NCI-H1436 (cell line): ENCODE measurements around the gene PLCG2.
A peak's percentile ranks its signal among the peaks of the same experiment; 100 is the strongest.
"Not testable (repeated sequence)": the region's sequence is repeated elsewhere in the genome, so short reads cannot be mapped to it uniquely, and the experiment has no call there.

Experiments used
- DNase-seq: peaks from one replicate; lab custom pipeline; 2025; lab: John Stamatoyannopoulos, UW

Gene PLCG2

DNA sequence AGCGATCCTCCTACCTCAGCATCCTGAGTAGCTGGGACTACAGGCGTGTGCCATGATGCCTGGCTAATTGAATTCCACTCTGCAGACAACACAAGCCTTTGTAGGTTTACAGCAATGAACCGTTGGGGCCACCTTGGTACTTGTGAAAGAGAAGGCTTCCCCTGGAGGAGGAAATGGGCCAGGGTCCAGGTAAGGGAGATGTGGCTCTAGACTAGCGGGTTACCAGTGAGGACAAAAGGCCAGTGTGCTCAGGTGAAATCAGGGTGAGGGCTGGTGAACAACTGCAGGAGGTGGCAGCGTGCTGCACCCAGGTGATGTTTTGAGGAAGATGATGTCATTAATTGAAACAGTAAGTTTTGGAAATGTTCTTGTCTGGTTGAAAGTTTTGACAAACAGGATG, 225.5 kb downstream of the PLCG2 start:
- DNase-seq = no peak

- DNase-seq = no peak
These were observed 226.1 kb downstream of the PLCG2 start for GRCh38 chr16:82005027-82005830.

- DNase-seq = no peak
These were observed 226.9 kb downstream of the PLCG2 start for GRCh38 chr16:82006036-82006435.

DNA sequence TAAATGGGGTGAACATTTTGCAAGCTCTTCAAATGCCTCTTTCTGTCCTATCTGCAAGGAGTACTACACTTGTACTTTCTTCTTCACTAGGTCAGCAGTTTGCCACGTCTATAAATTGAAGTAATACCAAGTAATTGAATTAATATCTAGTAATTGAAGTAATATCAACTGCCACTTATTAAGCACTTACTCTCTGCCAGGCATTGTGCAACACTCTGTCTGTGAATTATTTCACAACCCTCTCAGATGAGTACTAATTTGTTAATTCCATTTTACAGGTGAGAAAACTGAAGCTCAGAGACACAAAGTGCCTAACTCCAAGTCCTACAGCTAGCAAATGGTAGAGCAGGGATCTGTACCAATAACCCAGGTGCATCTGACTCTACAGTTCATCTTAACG, 228.1 kb downstream of the PLCG2 start:
- no peak for DNase-seq

- no peak for DNase-seq
These were observed 230.0 kb downstream of the PLCG2 start for GRCh38 chr16:82008957-82009592.

GRCh38 chr16:82009789-82010188, 230.7 kb downstream of the PLCG2 start:
- DNase-seq = not testable (repeated sequence)

DNA sequence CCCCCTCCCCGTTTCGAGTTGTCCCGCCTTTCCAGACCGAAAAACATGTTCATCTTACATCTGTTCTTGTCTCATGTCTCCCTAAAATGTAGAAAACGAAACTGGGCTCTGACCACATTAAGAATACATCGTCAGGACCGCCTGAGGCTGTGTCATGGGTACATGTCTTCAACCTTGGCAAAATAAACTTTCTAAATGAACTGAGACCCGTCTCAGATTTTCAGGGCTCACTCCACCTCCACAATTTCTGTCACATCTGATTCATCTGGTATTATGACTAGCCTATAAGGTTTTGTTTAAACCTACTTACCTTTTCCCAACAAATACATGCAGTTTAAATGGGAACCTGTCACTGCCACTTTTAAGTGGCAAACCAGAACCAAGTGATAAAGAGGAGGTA, 231.6 kb downstream of the PLCG2 start:
- no peak for DNase-seq

DNA sequence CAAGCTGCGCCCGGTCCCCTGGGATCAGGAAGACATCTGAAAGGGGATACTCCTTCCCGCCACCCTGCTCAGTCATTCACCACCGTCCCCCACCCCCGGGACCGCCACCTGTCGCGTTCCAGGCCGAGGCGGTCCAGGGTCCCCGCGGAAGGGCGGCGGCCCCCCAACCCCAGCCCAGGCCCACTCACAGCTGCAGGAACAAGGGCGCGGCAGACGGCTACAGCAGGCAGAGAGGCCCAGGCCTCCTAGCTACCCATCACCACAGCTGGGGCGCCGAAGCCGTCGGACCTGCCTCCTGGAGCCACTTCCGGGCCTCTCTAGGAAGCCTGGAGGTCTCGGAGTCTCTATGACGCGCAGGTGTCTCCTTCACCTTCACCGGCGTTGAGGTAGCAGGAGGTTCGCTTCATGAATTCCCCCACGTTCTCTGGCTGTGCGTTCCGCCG, 232.1 kb downstream of the PLCG2 start, which contains the start of gene SDR42E1:
TSS of gene SDR42E1 (minus strand) at position 272 of the 443 bp plus-strand sequence. CDS start 10,612 bp downstream, outside the sequence.
- peak; percentile 87 for DNase-seq
